HG02623 (cell line): ENCODE data around the gene SUZ12.
"Not testable (repeated sequence)": the region's sequence is repeated elsewhere in the genome, so short reads cannot be mapped to it uniquely, and the experiment has no call there.

Experiments used
- ATAC-seq: cut with Tn5 transposase; IDR thresholded peaks from one replicate; pipeline ENCODE4 v1.9.1; 2021; ENCODE audit warnings: moderate library complexity; ENCODE audit not compliant: unreplicated experiment

SUZ12 gene

DNA sequence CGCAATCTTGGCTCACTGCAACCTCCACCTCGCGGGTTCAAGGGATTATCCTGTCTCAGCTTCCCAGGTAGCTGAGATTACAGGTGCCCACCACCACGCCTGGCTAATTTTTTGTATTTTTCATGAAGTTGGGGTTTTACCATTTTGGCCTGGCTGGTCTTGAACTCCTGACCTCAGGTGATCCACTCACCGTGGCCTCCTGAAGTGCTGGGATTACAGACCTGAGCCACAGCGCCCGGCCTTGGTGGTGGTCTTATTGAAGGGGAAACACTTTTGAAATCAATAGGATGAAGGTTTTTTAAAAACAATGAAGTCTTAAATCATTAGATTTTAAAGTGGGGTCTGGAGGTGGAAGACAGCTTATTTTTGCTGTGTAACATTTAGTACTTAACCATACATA, 5.6 kb downstream of the SUZ12 start:
- not testable (repeated sequence) for ATAC-seq

DNA sequence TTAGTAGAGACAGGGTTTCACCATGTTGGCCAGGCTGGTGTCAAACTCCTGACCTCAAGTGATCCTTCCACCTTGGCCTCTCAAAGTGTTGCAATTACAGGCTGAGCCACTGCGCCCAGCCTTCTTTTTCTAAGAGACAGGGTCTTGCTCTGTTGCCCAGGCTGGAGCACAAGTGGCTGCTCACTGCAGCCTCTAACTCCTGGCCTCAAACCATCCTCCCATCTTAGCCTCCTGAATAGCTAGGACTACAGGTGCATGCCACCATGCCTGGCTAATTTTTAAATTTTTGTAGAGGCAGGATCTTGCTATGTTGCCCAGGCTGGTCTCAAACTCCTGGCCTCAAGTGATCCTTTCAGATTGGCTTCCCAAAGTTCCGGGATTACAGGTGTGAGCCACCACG, 15.1 kb downstream of the SUZ12 start:
- not testable (repeated sequence) for ATAC-seq

DNA sequence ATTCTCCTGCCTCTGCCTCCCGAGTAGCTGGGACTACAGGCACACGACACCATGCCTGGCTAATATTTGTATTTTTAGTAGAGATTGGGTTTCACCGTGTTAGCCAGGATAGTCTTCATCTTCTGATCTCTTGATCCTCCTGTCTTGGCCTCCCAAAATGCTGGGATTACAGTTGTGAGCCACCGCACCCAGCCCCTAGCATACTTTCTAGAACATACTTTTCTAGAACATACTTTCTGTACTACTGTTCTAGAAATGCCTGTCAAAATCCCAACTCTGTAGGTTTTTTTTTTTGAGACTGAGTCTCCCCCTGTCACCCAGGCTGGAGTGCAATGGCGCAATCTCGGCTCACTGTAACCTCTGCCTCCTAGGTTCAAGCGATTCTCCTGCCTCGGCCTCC, 27.3 kb downstream of the SUZ12 start:
- not testable (repeated sequence) for ATAC-seq

DNA sequence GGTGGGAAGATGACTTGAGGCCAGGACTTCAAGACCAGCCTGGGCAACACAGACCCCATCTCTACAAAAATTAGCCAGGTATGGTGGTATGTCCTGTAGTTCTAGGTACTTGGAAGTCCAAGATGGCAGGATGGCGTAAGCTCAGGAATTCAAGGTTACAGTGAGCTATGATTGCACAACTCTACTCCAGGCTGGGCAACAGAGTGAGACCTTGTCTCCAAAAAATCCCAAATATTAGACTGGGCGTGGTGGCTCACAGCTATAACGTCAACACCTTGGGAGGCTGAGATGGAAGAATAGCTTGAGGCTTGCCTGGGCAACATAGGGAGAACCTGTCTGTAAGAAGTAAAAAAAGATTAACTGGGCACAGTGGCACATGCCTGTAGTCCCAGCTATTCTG, 30.8 kb downstream of the SUZ12 start:
- no peak for ATAC-seq

DNA sequence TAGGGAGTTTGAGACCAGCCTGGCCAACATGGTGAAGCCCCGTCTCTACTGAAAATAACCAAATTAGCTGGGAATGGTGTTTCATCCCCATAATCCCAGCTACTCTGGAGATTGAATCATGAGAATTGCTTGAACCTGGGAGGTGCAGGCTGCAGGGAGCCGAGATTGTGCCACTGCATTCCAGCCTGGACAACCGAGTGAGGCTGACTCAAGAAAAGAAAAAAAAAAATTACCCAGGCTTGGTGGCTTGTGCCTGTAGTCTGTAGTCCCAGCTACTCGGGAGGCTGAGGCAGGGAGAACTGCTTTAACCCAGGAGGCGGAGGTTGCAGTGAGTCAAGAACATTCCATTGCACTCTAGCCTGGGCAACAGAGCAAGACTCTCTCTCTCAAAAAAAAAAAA, 33.6 kb downstream of the SUZ12 start:
- not testable (repeated sequence) for ATAC-seq

DNA sequence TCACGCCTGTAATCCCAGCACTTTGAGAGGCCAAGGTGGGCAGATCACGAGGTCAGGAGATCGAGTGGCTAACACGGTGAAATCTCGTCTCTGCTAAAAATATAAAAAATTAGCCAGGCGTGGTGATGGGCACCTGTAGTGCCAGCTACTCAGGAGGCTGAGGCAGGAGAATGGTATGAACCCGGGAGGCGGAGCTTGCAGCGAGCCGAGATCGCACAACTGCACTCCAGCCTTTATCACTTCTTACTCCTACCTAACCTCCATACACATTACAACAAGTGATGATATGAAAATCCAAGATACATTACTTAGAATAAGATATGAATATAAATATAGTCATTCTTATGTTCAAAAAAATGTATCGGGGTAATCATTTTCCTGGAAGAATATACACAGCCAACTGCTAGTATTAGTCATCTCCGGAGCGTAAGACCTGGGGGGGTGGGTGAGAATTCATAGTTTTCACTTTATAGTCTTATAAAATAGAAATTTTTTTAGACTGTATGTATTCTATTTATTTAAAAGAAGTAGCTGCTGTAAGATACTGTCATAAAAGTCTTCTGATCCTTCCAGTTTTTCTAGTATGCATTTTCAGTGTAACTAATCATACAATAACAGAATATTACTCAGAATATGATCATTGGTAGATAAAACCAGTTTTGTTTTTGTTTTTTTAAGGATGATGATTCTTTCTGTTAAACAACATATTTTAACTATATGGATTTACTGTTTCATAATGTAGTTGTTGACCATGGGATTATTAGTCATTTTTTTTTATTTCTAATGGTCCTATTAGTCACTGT, 37.7 kb downstream of the SUZ12 start:
- ATAC-seq, result not testable (repeated sequence)

DNA sequence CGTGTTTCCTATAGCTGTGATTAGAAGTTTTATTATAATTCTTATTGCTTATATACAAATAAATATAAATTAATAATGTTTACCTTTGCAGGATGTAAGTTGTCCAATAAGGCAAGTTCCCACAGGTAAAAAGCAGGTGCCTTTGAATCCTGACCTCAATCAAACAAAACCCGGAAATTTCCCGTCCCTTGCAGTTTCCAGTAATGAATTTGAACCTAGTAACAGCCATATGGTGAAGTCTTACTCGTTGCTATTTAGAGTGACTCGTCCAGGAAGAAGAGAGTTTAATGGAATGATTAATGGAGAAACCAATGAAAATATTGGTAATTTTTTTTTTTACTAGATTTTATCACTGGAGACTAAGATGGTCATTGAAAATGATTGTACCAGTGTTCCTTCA, 38.6 kb downstream of the SUZ12 start:
- not testable (repeated sequence) for ATAC-seq

DNA sequence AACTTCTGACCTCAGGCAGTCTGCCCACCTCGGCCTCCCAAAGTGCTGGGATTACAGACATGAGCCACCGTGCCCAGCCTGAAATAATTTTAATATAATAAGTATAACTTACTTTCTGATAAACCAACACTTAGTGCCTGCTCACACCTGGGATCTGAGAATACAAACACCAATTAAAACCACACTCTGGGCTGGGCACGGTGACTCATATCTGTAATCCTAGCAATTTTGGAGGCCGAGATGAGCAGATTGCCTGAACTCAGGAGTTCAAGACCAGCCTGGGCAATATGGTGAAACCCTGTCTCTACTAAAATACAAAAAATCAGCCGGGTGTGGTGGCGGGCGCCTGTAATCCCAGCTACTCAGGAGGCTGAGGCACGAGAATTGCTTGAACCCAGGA, 55.0 kb downstream of the SUZ12 start:
- ATAC-seq, result not testable (repeated sequence)

DNA sequence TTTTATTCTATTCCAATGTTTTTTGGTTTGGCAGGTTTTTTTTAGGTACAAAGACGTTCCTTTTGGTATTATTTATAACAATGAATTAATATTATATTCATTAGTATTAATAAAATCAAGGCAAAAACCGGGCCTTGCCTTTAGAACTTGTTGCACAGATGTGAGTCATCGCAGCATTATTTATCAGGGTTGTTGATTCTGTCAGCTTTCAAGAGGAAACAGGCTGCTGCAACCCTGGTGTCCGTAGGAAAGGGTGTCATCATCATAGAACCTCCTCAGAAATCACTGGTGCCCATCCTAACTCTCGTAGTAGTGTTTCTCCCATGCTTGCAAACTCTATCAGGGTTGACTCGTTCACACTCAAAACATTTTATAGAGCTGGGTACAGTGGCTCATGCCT, 60.2 kb downstream of the SUZ12 start:
- no peak for ATAC-seq

DNA sequence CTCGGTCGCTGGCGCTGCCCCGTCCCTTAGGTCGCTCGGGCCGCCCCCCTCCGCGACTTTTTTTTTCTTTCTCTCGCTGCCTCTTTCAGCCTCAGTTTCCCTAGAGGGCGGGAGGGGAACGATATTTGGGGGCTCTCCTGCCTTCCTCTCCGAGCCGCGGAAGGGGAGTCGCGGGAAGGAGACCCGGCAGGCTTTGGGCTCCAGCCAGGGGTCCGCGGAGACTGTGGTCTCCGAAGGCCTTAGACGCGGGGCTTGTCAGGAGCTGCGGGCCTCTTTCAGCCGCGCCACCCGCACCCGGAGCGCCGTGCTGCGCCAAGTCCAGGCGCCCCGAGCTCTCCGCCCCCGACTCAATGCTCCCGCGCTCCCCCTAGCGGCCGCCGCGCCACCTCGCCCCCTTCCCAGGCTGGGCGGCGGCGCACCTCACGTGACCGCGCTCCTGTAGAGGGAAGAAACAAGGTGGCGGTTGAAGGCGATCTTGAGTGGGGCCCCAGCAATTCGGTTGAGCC, 70.2 kb downstream of the SUZ12 start, which contains the start of gene LRRC37B:
TSS of gene LRRC37B (plus strand) at position 427 of the 506 bp plus-strand sequence. CDS start 14,010 bp downstream, outside the sequence.
- peak; percentile 68 for ATAC-seq

DNA sequence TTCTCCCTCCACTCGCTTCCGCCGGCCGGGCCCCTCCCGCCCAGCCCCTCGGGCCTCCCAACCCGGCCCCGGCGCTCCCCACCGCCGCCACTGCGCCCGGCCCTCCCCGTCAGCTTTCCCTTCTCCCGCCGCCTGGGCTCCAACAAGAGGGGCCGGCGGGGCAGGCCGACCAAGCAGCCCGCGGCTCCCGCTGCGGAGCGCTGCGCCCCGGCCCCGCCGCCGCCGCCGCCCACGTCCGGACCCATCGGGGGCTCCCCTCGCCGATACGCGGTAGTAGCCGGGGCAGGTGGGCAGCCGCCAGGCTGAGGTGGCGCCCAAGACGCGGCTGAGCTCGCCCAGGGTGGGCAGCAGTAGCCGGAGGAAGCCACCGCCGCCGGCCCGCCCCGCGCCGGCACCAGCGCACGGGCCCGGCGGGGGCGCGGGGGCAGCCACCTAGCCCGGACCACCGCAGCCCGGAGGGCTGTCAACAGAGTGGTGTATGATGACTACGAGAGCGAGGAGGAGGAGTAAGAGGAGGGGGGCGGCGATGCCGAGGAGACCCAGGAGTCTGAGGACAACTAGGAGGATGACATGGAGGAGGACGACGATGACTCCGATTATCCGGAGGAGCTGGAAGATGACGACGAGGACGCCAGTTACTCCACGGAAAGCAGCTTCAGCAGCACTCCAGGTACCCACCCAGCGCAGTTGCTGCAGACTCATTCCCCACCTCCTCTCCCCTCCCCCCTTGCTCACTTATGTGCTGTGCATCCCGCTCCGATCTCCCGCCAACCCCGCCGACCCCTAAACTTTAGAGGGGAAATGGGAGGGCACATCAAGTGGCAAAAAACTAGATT, 70.9 kb downstream of the SUZ12 start:
- ATAC-seq, result peak; percentile 38

DNA sequence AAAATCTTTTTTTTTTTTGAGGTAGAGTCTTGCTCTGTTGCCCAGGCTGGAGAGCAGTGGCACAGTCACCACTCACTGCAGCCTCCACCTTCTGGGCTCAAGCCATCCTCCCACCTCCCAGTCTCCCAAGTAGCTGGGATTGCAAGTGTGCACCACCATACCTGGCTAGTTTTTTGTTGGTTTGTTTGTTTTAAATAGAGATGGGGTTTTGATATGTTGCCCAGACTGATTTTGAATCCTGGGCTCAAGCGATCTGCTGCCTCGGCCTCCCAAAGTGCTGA, 72.4 kb downstream of the SUZ12 start:
- ATAC-seq, result no peak

DNA sequence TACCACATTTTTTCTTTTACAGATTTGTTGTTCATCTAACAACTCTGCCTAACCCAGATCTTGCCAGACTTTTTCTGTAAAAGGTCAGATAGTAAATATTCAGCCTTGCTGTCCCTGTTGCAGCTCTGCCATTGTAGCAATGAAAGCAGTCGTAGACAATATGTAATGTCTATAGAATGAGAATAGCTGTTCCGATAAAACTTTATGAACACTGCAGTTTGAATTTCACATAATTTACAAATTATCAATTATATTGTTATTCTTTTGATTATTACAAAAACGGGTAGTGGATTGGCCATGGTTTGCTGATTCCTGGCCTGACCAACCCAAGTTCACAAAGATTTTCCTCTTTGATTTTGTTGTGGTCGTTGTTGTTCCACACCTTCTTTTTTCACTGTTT, 73.3 kb downstream of the SUZ12 start:
- ATAC-seq, result no peak

DNA sequence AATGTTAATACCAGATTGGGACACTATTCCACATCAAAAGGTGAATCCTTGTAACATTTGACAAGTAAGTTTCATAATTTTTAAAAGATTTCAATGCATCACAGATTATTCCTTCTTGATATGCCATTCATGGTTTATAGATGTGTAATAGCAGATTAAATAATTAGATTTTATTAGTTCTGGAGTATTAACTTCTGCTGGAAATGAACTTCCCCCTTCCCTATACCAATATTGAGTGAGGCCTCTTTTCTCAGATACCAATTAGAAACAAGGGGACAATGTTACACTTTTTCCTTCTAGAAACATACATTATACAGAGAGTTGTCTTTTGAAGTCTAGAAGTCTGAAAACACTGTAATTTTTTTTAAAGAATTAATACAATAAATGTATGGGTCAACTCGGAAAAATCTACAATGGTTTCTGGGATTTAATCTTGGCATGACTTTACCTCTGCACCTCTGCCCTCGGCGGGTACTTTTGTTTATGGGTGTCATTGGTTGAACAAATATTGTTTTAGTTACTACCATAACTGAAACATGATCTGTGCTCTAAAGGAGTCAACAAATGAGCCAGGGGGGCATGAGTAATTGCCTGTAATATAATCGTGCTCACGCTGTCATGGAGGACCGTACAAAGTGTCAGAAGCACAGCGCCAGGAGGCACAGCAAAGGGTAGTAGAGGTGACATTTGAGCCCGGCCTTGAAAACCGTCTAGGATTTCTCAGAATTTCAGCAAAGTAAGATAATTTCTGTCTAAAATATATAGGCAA, 78.6 kb downstream of the SUZ12 start:
- no peak for ATAC-seq

DNA sequence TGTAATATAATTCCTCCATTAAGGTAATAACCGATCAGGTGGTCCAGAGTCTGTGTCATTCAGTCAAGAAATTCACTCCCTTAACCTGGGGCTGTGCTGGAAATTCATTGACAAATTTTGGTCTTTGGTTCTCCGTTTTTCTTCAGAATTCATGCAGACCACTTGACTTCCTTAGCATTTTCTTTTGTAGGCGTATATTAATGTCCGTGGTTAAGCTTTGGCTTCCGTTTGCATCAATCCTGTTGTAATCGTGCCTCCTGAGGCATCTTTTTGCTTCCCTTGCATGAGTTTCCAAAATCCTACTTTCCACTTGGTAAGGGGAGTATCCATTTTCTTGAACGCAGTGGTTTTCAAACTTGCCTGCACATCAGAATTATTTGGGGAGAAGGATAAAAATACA, 79.4 kb downstream of the SUZ12 start:
- ATAC-seq, result no peak

DNA sequence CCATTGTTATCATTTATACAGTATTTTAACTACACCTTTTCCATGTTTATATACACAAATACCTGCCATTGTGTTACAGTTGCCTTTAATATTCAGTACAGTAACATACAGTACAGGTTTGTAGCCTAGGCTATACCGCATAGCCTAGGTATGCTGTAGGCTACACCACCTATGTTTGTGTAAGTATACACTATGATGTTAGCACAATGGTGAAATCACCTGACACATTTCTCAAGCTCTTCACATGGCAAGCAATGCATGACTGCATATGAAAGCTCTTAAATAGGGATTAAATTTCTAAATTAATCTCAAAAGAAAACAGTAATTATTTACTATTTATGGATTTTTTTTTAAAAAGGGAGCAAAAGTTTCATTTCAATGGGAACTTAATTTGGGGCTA, 82.4 kb downstream of the SUZ12 start:
- no peak for ATAC-seq

DNA sequence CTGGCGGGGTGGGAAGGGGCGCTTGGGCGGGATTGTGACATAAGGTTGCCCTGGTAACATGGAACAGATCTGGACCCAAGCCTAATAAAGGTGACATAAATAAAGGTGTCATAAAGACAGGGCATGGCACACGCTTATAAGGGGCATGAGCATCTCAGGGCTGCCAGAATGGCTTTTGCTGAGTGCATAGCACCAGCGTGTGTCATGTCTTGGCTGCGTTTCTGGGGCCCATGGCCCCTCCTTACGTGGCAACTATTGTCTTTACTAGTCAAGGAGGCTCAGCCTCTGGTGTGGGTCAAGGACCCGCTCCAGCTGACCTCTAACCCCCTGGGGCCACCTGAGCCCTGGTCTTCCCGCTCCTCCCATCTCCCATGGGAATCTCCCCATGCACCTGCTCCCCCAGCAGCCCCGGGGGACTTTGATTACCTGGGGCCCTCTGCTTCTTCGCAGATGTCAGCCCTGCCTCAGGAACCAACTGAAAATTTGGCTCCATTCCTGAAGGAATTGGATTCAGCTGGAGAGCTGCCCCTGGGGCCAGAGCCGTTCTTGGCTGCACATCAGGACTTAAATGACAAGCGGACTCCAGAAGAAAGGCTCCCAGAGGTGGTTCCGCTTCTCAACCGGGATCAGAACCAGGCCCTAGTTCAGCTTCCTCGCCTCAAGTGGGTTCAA, 84.3 kb downstream of the SUZ12 start:
- ATAC-seq, result no peak

DNA sequence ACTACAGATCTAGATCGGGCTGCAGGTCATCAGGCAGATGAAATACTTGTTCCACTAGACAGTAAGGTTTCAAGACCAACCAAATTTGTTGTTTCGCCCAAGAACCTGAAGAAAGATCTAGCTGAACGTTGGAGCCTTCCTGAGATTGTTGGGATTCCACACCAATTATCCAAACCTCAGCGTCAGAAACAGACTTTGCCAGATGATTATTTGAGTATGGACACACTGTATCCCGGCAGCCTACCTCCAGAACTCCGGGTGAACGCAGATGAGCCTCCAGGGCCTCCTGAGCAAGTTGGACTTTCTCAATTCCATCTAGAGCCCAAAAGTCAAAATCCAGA, 84.8 kb downstream of the SUZ12 start:
- ATAC-seq, result no peak

DNA sequence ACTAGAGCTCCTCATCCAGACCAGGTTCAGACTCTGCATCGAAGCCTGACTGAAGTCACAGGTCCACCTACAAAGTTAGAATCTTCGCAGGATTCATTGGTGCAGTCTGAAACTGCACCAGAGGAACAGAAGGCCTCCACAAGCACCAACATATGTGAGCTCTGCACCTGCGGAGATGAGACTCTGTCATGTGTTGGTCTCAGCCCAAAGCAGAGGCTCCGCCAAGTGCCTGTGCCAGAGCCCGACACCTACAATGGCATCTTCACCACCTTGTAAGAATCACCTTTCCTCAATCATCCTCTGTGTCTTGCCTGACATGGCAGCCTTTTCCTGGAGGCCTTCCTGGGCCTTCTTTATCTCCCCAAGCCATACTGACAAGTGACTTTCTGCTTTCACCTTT, 85.7 kb downstream of the SUZ12 start:
- not testable (repeated sequence) for ATAC-seq

DNA sequence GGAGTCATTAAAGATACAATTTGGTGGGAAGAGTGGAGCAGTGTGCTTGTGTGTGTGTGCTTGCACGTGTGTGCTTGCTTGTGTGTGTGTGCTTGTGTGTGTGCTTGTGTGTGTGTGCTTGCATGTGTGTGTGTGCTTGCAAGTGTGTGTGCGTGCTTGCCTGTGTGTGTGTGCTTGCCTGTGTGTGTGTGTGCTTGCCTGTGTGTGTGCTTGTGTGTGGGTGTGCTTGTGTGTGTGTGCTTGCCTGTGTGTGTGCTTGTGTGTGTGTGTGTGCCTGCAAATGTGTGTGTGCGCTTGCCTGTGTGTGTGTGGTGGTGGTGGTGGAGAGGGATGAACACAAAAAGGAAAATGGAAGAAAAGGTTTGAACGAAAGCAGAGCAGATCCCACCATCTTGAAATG, 90.5 kb downstream of the SUZ12 start:
- not testable (repeated sequence) for ATAC-seq

DNA sequence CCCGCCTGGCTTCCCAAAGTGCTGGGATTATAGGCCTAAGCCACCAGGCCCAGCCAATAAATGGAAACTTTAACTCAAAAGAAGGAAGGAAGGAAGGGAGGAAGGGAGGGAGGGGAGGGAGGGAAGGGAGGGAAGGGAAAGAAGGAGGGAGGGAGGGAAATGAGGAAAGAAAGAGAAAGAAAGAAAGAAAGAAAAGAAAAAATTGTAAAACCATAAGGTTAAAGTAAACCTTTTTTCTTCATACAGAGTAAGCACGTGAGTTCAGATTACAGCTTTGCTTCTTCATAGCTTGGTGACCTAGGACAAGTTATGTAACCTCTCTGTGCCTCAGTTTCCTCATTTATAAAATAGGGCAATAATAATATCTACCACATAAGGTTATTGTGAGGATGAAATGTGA, 96.4 kb downstream of the SUZ12 start:
- ATAC-seq, result no peak
